ENCODE data around the gene MAP2K5. TPM values are rescaled to one million over a fixed set of nuclear protein-coding genes. Genes with fewer than 3 reads are reported as not detected.

Gene MAP2K5
- polyA plus RNA-seq, 1 donor from 2014 or later = 15.2 TPM

DNA sequence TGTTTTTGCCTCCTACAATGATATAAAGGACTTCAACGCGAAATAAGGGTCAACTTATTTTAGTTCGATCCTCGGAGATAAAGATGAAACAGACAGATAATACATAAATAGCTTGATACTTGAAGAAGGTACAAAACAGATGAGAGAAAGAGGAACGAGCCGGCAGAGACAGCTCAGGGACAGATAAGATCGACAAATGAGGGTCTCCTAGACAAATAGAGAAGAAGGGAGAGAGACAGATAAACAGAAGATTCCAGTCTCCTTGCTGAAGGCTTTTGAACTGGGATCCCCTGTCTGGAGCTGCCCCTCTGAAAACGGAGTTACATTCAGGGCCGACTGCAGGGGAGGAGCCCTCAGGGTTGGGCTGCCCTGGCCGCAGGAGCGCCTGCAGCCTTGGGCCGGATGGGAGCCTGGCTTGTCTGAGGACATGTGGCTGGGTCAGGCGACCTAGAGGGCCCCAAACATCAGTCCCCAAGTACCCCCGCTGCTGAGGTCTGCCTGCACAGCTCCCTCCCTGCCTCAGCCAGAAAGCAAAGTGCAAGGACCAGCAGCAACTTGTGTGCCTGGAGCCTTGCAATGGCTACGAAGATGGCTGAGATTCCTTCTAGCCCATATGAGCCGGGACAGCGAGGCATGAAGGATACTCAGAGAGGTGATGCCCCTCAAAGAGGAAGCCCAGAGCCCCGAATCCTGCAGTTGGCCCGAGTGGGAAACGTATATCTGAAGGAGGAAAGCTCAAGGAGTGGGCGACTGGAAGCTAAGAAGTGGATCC lies 281.9 kb downstream of the MAP2K5 start:
- peak overlapping the region; percentile 76 to 99 (median 98) for H3K27ac Mint-ChIP-seq
- H3K4me1 Mint-ChIP-seq = peaks cover 16 to 26% (median 19%) of the 10 kb centered on the region in 3 donors
- peaks cover 0 to 8% (median 4%) of the 10 kb centered on the region in 3 donors for H3K9me3 Mint-ChIP-seq
- peak overlapping the region; percentile 80 to 94 (median 92) for H3K4me3 Mint-ChIP-seq
- H3K36me3 Mint-ChIP-seq = no peaks in the 10 kb centered on the region
- peaks cover 63% of the 10 kb centered on the region for H3K27me3 Mint-ChIP-seq

- H3K4me1 Mint-ChIP-seq = peaks cover 16 to 26% (median 22%) of the 10 kb centered on the region in 3 donors
- no peaks in the 10 kb centered on the region for H3K36me3 Mint-ChIP-seq
- H3K27me3 Mint-ChIP-seq = peaks cover 61% of the 10 kb centered on the region
- H3K4me3 Mint-ChIP-seq = peak within 1 kb of the TSS; percentile 46 to 94 (median 92)
- peaks cover 0 to 8% (median 4%) of the 10 kb centered on the region in 3 donors for H3K9me3 Mint-ChIP-seq
- H3K27ac Mint-ChIP-seq = peak within 1 kb of the TSS; percentile 94 to 99 (median 98)
Measured at GRCh38 chr15:67824976-67825880, 282.7 kb downstream of the MAP2K5 start, which contains the start of gene SKOR1. Gene SKOR1, plus strand, starts transcription at chr15:67825509. Its CDS starts 94 bp downstream, at chr15:67825603.

- peak overlapping the region; percentile 94 to 99 (median 98) for H3K27ac Mint-ChIP-seq
- H3K36me3 Mint-ChIP-seq = no peaks in the 10 kb centered on the region
- H3K4me3 Mint-ChIP-seq = peak overlapping the region; percentile 46 to 92 (median 82)
- H3K4me1 Mint-ChIP-seq = peaks cover 16 to 29% (median 24%) of the 10 kb centered on the region in 3 donors
- peaks cover 63% of the 10 kb centered on the region for H3K27me3 Mint-ChIP-seq
- H3K9me3 Mint-ChIP-seq = peaks cover 0 to 9% (median 4%) of the 10 kb centered on the region in 3 donors
Measured at GRCh38 chr15:67825881-67826716, 283.6 kb downstream of the MAP2K5 start.

- Mint-ChIP-seq H3K4me1 (peaks cover 16 to 33% (median 22%) of the 10 kb centered on the region in 3 donors), H3K4me3 (peak overlapping the region in 1 of 4 donors; percentile 92), H3K36me3 (no peaks in the 10 kb centered on the region), H3K27ac (peak overlapping the region in 1 of 3 donors; percentile 99), H3K27me3 (peaks cover 62% of the 10 kb centered on the region), H3K9me3 (peaks cover 0 to 7% (median 4%) of the 10 kb centered on the region in 3 donors)
Measured at GRCh38 chr15:67826717-67827561, 284.4 kb downstream of the MAP2K5 start.

GRCh38 chr15:67827562-67828277 lies 285.2 kb downstream of the MAP2K5 start:
- H3K4me1 Mint-ChIP-seq = peaks cover 12 to 34% (median 17%) of the 10 kb centered on the region in 3 donors
- H3K9me3 Mint-ChIP-seq = peaks cover 0 to 7% (median 4%) of the 10 kb centered on the region in 3 donors
- H3K27me3 Mint-ChIP-seq = peaks cover 60% of the 10 kb centered on the region
- no peaks in the 10 kb centered on the region for H3K36me3 Mint-ChIP-seq
- peak overlapping the region in 2 of 3 donors; percentile 87 to 97 for H3K27ac Mint-ChIP-seq
- H3K4me3 Mint-ChIP-seq = peak overlapping the region in 2 of 4 donors; percentile 63 to 67

DNA sequence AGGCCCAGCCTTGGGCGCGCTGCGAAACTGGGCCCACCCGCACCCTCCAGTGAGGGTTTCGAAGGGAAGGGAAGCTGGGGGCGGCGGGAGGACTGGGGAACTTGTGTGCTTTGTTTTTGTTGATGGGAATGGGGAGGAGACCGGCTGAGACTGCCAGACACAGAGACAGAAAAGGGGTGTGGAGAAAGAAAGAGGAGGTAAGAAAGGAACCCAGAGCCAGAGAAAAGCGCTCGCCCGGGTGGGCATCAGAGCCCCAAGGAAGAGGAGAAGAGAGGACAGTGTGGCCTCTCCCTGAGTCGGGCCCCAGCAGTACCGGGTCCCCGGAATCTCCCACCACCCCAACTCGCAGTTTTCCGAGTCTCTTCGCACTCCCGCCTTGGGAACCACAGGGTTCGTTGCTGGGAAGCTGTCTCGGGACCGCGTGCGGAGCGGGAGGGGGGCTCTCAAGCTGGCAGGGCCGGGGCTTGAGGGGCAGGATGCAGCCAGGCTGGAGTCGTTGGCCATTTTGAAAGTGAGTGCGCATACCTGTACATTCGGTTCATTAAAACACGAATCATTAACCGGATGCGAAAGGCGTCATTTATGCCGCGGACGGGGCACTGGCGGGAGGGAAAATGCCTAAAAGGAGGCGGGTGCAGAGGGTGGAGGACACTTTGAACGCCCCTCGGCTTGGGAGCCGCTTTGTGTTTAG lies 285.9 kb downstream of the MAP2K5 start:
- H3K27me3 Mint-ChIP-seq = peaks cover 65% of the 10 kb centered on the region
- peaks cover 15 to 39% (median 20%) of the 10 kb centered on the region in 3 donors for H3K4me1 Mint-ChIP-seq
- H3K36me3 Mint-ChIP-seq = no peaks in the 10 kb centered on the region
- peaks cover 0 to 7% (median 4%) of the 10 kb centered on the region in 3 donors for H3K9me3 Mint-ChIP-seq
- peak overlapping the region; percentile 78 to 97 (median 87) for H3K27ac Mint-ChIP-seq
- H3K4me3 Mint-ChIP-seq = peak overlapping the region; percentile 46 to 83 (median 65)

DNA sequence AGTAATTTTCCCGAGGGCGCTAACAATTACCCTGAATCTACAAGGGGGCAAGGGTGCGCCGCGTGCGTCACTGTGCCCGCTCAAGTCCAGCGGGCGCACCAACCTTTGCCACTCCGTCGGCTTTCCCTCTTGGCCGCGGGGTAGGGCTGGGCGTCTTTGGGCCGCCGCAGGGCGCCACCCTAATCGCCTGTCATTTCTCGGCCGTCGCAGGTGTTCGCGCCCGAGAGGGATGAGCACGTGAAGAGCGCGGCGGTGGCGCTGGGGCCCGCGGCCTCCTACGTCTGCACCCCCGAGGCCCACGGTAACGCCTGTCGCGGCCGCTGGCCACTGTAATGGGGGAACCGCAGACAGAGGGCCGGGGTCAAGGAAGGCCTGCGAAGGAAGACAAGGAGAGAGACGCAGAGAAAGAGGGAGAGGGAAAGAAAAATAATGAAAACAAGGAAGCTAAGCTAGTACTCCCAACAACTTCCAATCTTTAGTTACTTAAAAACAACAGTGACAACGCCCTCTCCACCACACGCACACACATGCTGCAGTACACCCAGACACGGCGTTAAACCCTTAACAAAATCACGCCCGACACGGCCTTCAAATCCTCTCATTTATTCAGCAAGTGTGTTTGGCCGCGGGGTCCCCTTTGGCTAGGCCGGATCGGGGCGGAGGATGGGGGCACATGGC lies 286.6 kb downstream of the MAP2K5 start:
- peak overlapping the region in 3 of 4 donors; percentile 29 to 67 (median 63) for H3K4me3 Mint-ChIP-seq
- H3K4me1 Mint-ChIP-seq = peaks cover 13 to 39% (median 17%) of the 10 kb centered on the region in 3 donors
- peak overlapping the region; percentile 78 to 97 (median 87) for H3K27ac Mint-ChIP-seq
- H3K27me3 Mint-ChIP-seq = peaks cover 65% of the 10 kb centered on the region
- peaks cover 0 to 7% (median 4%) of the 10 kb centered on the region in 3 donors for H3K9me3 Mint-ChIP-seq
- H3K36me3 Mint-ChIP-seq = no peaks in the 10 kb centered on the region

GRCh38 chr15:67829647-67830504 lies 287.4 kb downstream of the MAP2K5 start:
- peak overlapping the region in 3 of 4 donors; percentile 28 to 88 (median 33) for H3K4me3 Mint-ChIP-seq
- H3K4me1 Mint-ChIP-seq = peaks cover 13 to 39% (median 17%) of the 10 kb centered on the region in 3 donors
- no peaks in the 10 kb centered on the region for H3K36me3 Mint-ChIP-seq
- H3K27ac Mint-ChIP-seq = peak overlapping the region; percentile 80 to 98 (median 97)
- H3K27me3 Mint-ChIP-seq = peaks cover 59% of the 10 kb centered on the region
- H3K9me3 Mint-ChIP-seq = peaks cover 0 to 7% (median 4%) of the 10 kb centered on the region in 3 donors

DNA sequence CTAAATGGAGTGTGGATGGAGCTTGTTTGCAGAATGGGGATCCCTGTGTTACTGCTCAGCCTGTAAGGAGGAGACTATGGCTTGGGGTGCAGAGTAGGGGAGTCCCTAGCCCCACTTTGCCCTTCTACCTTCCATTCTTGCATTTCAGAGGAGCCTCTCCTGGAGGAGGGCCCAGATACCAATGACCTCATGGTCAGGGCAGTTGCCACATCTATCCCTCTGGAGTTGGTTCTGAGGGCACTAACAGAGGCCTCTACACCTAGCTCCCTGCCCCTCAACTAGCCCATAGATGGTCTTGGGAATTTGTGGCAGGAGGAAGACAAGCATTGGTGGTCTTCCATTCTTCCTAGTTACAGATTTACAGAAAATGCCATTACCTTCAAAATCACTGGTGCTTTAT lies 288.9 kb downstream of the MAP2K5 start:
- H3K4me3 Mint-ChIP-seq = peak overlapping the region in 1 of 4 donors; percentile 88
- H3K36me3 Mint-ChIP-seq = no peaks in the 10 kb centered on the region
- peaks cover 59% of the 10 kb centered on the region for H3K27me3 Mint-ChIP-seq
- peaks cover 12 to 38% (median 15%) of the 10 kb centered on the region in 3 donors for H3K4me1 Mint-ChIP-seq
- H3K27ac Mint-ChIP-seq = peak overlapping the region in 2 of 3 donors; percentile 63 to 98
- peaks cover 0 to 5% (median 1%) of the 10 kb centered on the region in 3 donors for H3K9me3 Mint-ChIP-seq

- H3K4me1 Mint-ChIP-seq = peaks cover 12 to 41% (median 17%) of the 10 kb centered on the region in 3 donors
- H3K4me3 Mint-ChIP-seq = peak overlapping the region in 2 of 4 donors; percentile 30 to 88
- peaks cover 58% of the 10 kb centered on the region for H3K27me3 Mint-ChIP-seq
- peak overlapping the region in 1 of 3 donors; percentile 98 for H3K27ac Mint-ChIP-seq
- H3K9me3 Mint-ChIP-seq = peaks cover 0 to 5% (median 0%) of the 10 kb centered on the region in 3 donors
- H3K36me3 Mint-ChIP-seq = no peaks in the 10 kb centered on the region
Measured at GRCh38 chr15:67832031-67832551, 289.6 kb downstream of the MAP2K5 start.

All from IgD-negative memory B cell (primary cell).